Body of pancreas (tissue), 4 donors: ENCODE data around the gene IL1A. TPM values are rescaled to one million over a fixed set of nuclear protein-coding genes. Genes with fewer than 3 reads are reported as not detected.

Source experiments
- ATAC-seq: fragments of 150-250 bp; one replicate; pipeline ENCODE4 v1.9.1; 2016
- DNase-seq, 4 donors: peaks; one replicate each; pipeline ENCODE4 v3.0.0-alpha.2; 2019
- H3K27ac ChIP-seq, 4 donors: fragments of 200-600 bp; sonication (generic); 1 replicate in 3 of 4; 2 replicates in 1 of 4; pipeline versions ENCODE4 v1.5.1 to v1.6.1; 2016 to 2019; ENCODE audit warnings: mild to moderate bottlenecking in 1 of 4, mixed read lengths in 1 of 4, moderate library complexity in 1 of 4
- H3K27me3 ChIP-seq, 2 donors: fragments of 200-600 bp; sonication (generic); one replicate each; pipeline ENCODE4 v1.6.0; 2016; ENCODE audit warnings: mild to moderate bottlenecking in 1 of 2
- H3K36me3 ChIP-seq, 2 donors: fragments of 200-600 bp; sonication (generic); replicated peaks in 1 of 2; 2 replicates each; pipeline ENCODE4 v1.5.1; 2016; ENCODE audit warnings: low read depth in 2 of 2; ENCODE audit not compliant: insufficient read depth in 1 of 2
- H3K4me1 ChIP-seq: fragments of 200-600 bp; sonication (generic); one replicate; pipeline ENCODE4 v1.6.0; 2016
- H3K4me3 ChIP-seq, 2 donors: fragments of 200-600 bp; sonication (generic); 1 replicate in 1 of 2; 2 replicates in 1 of 2; pipeline ENCODE4 v1.5.1; 2016 to 2019
- H3K9me3 ChIP-seq, 3 donors: fragments of 200-600 bp; sonication (generic); 1 replicate in 2 of 3; 2 replicates in 1 of 3; pipeline ENCODE4 v1.5.1; 2016
- CTCF ChIP-seq, 7 experiments: fragments of 450-650 bp in 4 of 7; fragments of 200-600 bp in 3 of 7; sonication (generic) in 3 of 7; IDR thresholded peaks; one replicate each; pipeline ENCODE4 v1.5.1; 2016 to 2019; ENCODE audit warnings: antibody characterized with exemption in 7 of 7
- POLR2A ChIP-seq, 3 donors: fragments of 450-650 bp; IDR thresholded peaks; one replicate each; pipeline ENCODE4 v1.6.1; 2016; ENCODE audit warnings: antibody characterized with exemption in 3 of 3, mild to moderate bottlenecking in 2 of 3
- WGBS, 2 donors: methylation state at CpG; one replicate each; pipeline ENCODE4 v1.1.5; 2017; 5-methylcytosine and 5-hydroxymethylcytosine counted together
- intact Hi-C: fragments of 100-400 bp; cut with DNase I; formaldehyde crosslinking; loops from one replicate; pipeline ENCODE4 v1.15.1; 2023
- total RNA-seq, 2 donors: library from RNA; depleted of rRNA; stranded (reverse); fragments of >200 nt; gene quantifications; one replicate each; pipeline ENCODE4 v1.1.0, GENCODE V29; 2016

The IL1A gene
- total RNA-seq, 2 donors from 2014 or later, result not detected

DNA sequence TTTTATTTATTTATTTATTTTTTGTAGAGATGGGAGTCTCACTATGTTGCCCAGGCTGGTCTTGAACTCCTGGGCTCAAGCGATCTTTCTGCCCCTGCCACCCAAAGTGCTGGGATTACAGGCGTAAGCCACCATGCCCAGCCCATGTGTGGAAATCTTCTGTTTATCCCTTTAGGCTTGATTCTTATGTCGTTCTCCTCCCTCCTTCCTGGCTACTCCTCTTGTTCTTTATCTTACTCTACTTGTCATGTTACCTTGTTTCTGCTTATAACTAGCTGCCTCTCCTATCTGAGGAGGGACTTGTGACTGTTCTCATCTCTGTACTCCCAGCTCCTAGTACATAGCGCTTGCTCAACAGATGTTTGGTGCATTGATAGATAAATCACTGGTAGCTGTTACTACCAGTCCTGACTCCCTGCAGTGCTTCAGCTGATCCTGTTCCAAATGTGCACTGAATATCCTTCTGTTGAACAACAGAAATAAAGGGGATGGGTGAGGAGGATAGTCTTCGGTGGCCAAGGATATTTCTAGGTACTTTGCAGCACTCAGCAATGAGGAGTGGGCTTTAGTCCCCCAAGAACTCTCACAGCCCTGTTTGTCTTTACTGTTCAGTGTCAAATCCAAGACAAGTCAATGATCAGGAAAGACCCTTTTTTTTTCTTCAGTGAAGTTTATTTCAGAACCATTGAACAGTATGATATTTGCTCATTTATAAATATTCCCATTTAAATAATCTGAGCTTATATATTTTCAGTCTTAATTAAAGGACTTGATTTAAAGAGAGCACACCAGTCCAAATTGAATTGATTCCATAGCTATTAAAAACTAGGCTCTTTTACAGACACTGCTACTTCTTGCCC lies 45.0 kb upstream of the IL1A start:
- Histone ChIP-seq H3K36me3 (no peaks in the 10 kb centered on the region), H3K27ac (no peak overlapping the region), H3K4me3 (no peak overlapping the region), H3K27me3 (no peaks in the 10 kb centered on the region), H3K9me3 (no peaks in the 10 kb centered on the region), H3K4me1 (peaks cover 16% of the 10 kb centered on the region)
- TF ChIP-seq CTCF (IDR thresholded peaks at IDR 0.05) (no peak), POLR2A (IDR thresholded peaks at IDR 0.05) (no peak)
- 86 to 93% methylated on average over 5 of the region's 5 CpGs for WGBS, 2 donors
- intact Hi-C loops, result no loop called here
- DNase-seq, result no peak
- no peak for ATAC-seq

- intact Hi-C loops, result no loop called here
- no peaks in the 10 kb centered on the region for H3K36me3 ChIP-seq
- H3K4me3 ChIP-seq, result no peak overlapping the region
- no peak for TF ChIP-seq POLR2A (IDR thresholded peaks at IDR 0.05)
- no peak for TF ChIP-seq CTCF (IDR thresholded peaks at IDR 0.05)
- 86 to 88% methylated on average over 3 of the region's 3 CpGs for WGBS, 2 donors
- H3K27me3 ChIP-seq, result no peaks in the 10 kb centered on the region
- ATAC-seq, result no peak
- no peaks in the 10 kb centered on the region for H3K9me3 ChIP-seq
- no peak overlapping the region for H3K27ac ChIP-seq
- DNase-seq, result no peak
- peaks cover 17% of the 10 kb centered on the region for H3K4me1 ChIP-seq
Measured at GRCh38 chr2:112828251-112828691, 44.0 kb upstream of the IL1A start.

DNA sequence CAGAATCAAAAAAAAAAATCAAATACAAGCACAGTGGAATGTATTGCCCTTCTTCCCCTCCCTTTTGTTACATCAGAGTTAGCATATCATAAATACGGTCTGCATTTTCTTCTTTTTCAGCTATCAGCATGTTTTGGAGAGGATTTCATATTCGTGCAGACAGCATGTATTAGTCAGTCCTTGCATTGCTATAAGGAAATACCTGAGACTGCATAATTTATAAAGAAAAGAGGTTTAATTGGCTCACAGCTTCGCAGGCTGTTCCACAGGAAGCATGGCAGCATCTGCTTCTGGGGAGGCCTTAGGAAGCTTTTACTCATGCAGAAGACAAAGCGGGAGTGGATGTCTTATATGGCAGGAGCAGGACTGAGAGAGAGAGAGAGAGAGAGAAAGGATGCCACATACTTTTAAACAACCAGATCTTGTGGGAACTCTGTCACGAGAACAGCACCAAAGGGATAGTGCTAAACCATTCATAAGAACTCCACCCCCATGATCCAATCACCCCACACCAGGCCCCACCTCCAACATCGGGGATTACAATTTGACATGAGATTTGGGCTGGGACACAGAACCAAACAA lies 43.4 kb upstream of the IL1A start:
- ATAC-seq (no peak), DNase-seq (no peak)
- Histone ChIP-seq H3K4me3 (no peak overlapping the region), H3K9me3 (no peaks in the 10 kb centered on the region), H3K4me1 (peaks cover 17% of the 10 kb centered on the region), H3K36me3 (no peaks in the 10 kb centered on the region), H3K27me3 (no peaks in the 10 kb centered on the region), H3K27ac (no peak overlapping the region)
- TF ChIP-seq POLR2A (IDR thresholded peaks at IDR 0.05) (no peak), CTCF (IDR thresholded peaks at IDR 0.05) (no peak)
- 84 to 87% methylated on average over 6 of the region's 6 CpGs for WGBS, 2 donors
- intact Hi-C loops, result no loop called here

DNA sequence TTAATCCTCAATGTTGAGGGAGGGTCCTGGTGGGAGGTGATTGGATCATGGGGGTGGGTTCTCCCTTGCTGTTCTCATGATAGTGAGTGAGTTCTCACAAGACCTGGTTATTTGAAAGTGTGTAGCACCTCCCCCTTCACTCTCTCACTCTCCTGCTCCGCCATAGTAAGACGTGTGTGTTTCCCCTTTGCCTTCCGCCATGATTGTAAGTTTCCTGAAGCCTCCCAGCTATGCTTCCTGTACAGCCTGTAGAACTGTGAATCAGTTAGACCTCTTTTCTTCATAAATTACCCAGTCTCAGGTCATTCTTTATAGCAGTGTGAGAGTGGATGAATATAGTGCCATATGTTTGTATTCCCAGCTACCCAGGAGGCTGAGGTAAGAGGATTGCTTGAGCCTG lies 42.7 kb upstream of the IL1A start:
- no peak for DNase-seq
- TF ChIP-seq CTCF (IDR thresholded peaks at IDR 0.05) (no peak), POLR2A (IDR thresholded peaks at IDR 0.05) (no peak)
- Histone ChIP-seq H3K27ac (no peak overlapping the region), H3K4me3 (no peak overlapping the region), H3K4me1 (peaks cover 17% of the 10 kb centered on the region), H3K9me3 (no peaks in the 10 kb centered on the region), H3K36me3 (no peaks in the 10 kb centered on the region), H3K27me3 (no peaks in the 10 kb centered on the region)
- no peak for ATAC-seq
- intact Hi-C loops, result no loop called here
- 71 to 82% methylated on average over 3 of the region's 3 CpGs for WGBS, 2 donors
